Colon (tissue), 2 donors: ENCODE results near the gene SPG7.
"Not testable (repeated sequence)": the region's sequence is repeated elsewhere in the genome, so short reads cannot be mapped to it uniquely, and the experiment has no call there.

Experiments
- FAIRE-seq: peaks from 2 replicates; lab custom pipeline; 2012; peaks lifted over from hg19 to GRCh38; lab: Jason Lieb, UNC
- donor health status: control.
- donor health status: control.

SPG7 gene

GRCh38 chr16:89507834-89508590 is at the start of gene SPG7:
SPG7 (plus strand) TSS chr16:89508403; CDS start chr16:89508418, 15 bp downstream.
- no peak for FAIRE-seq

- FAIRE-seq = no peak
Observed at GRCh38 chr16:89458551-89458950, 49.7 kb upstream of the SPG7 start.

GRCh38 chr16:89458967-89459366 is 49.2 kb upstream of the SPG7 start:
- no peak for FAIRE-seq

GRCh38 chr16:89460556-89460955 is 47.6 kb upstream of the SPG7 start:
- FAIRE-seq = no peak

- not testable (repeated sequence) for FAIRE-seq
Observed at GRCh38 chr16:89461890-89462289, 46.3 kb upstream of the SPG7 start.

GRCh38 chr16:89462639-89463038 is 45.6 kb upstream of the SPG7 start:
- not testable (repeated sequence) for FAIRE-seq

- not testable (repeated sequence) for FAIRE-seq
Observed at GRCh38 chr16:89463312-89463711, 44.9 kb upstream of the SPG7 start.

- no peak for FAIRE-seq
Observed at GRCh38 chr16:89466920-89467319, 41.3 kb upstream of the SPG7 start.

- FAIRE-seq = no peak
Observed at GRCh38 chr16:89467382-89467781, 40.8 kb upstream of the SPG7 start.

GRCh38 chr16:89472711-89473075 is 35.5 kb upstream of the SPG7 start:
- FAIRE-seq = no peak

- FAIRE-seq = no peak
Observed at GRCh38 chr16:89473136-89473712, 35.0 kb upstream of the SPG7 start.

- no peak for FAIRE-seq
Observed at GRCh38 chr16:89473791-89474414, 34.3 kb upstream of the SPG7 start.

GRCh38 chr16:89475144-89475543 is 33.1 kb upstream of the SPG7 start:
- FAIRE-seq = no peak

- FAIRE-seq = no peak
Observed at GRCh38 chr16:89476379-89476778, 31.8 kb upstream of the SPG7 start.

- FAIRE-seq = no peak
Observed at GRCh38 chr16:89476811-89477261, 31.4 kb upstream of the SPG7 start.

- no peak for FAIRE-seq
Observed at GRCh38 chr16:89478576-89479221, 29.5 kb upstream of the SPG7 start.

GRCh38 chr16:89481356-89481955 is 26.7 kb upstream of the SPG7 start:
- no peak for FAIRE-seq

GRCh38 chr16:89482150-89482816 is 25.9 kb upstream of the SPG7 start:
- FAIRE-seq = no peak

GRCh38 chr16:89482817-89483205 is 25.4 kb upstream of the SPG7 start:
- no peak for FAIRE-seq

- FAIRE-seq = no peak
Observed at GRCh38 chr16:89484041-89484501, 24.1 kb upstream of the SPG7 start.

GRCh38 chr16:89484923-89485679 is 23.1 kb upstream of the SPG7 start:
- FAIRE-seq = no peak
